Lower leg skin (tissue), 3 donors: ENCODE data around the gene UBAC2.

Experiments
- POLR2A ChIP-seq, 2 donors: fragments of 450-650 bp; IDR thresholded peaks; one replicate each; pipeline ENCODE4 v1.6.1; 2016 to 2017; ENCODE audit warnings: antibody characterized with exemption in 2 of 2, mild to moderate bottlenecking in 1 of 2, moderate library complexity in 1 of 2
- TF ChIP-seq, protein P1 (sequence below), 3 donors: fragments of 450-650 bp; IDR thresholded peaks; one replicate each; pipeline ENCODE4 v1.5.1; 2016; ENCODE audit warnings: antibody characterized with exemption in 3 of 3, mild to moderate bottlenecking in 3 of 3, moderate library complexity in 2 of 3

DNA sequence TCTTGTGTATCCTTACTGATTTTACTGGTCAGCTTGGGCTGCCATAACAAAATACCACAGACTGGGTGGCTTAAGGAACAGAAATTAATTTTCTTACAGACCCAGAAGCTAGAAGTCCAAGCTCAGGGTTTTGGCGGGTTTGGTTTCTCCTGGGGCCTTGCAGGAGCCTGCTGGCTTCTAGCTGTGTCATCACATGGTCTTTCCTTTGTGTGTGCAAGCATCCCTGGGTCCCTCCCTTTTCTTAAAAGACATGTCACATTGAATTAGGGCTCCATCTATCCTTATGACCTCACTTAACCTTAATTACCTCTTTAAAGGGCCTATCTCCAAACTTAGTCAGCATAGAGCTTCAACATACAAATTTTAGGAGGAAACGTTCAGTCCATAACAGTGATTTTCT is 23.4 kb downstream of the UBAC2 start:
- TF ChIP-seq POLR2A (IDR thresholded peaks at IDR 0.05): no peak
- TF ChIP-seq, protein P1, sequence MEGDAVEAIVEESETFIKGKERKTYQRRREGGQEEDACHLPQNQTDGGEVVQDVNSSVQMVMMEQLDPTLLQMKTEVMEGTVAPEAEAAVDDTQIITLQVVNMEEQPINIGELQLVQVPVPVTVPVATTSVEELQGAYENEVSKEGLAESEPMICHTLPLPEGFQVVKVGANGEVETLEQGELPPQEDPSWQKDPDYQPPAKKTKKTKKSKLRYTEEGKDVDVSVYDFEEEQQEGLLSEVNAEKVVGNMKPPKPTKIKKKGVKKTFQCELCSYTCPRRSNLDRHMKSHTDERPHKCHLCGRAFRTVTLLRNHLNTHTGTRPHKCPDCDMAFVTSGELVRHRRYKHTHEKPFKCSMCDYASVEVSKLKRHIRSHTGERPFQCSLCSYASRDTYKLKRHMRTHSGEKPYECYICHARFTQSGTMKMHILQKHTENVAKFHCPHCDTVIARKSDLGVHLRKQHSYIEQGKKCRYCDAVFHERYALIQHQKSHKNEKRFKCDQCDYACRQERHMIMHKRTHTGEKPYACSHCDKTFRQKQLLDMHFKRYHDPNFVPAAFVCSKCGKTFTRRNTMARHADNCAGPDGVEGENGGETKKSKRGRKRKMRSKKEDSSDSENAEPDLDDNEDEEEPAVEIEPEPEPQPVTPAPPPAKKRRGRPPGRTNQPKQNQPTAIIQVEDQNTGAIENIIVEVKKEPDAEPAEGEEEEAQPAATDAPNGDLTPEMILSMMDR (IDR thresholded peaks at IDR 0.05): no peak
